ENCODE results near the gene P4HB. TPM values are rescaled to one million over a fixed set of nuclear protein-coding genes. Genes with fewer than 3 reads are reported as not detected.

P4HB gene
- total and polyA plus RNA-seq, 2 experiments from 2014 or later, result 206 to 620 TPM

DNA sequence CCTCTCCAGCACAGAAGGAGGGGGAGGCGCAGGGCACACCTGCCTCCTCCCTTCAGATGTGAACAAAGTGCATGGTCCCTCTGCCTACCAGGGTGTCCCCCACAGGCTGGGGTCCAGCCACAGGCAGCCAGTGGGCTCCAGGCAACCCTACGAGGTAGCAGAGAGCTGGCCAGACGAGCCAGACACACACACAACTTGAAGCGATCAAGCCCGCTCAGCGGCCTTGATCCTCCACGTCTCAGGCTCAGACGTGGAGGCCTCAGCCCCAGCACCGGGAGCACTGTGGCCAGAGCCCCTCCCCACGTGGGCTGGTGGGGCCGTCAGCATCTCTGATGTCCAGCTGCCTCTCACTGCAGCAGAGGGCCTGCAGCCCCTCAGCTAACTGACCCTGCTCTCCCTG, 35.7 kb downstream of the P4HB start (continued):
- TF ChIP-seq, protein P1, sequence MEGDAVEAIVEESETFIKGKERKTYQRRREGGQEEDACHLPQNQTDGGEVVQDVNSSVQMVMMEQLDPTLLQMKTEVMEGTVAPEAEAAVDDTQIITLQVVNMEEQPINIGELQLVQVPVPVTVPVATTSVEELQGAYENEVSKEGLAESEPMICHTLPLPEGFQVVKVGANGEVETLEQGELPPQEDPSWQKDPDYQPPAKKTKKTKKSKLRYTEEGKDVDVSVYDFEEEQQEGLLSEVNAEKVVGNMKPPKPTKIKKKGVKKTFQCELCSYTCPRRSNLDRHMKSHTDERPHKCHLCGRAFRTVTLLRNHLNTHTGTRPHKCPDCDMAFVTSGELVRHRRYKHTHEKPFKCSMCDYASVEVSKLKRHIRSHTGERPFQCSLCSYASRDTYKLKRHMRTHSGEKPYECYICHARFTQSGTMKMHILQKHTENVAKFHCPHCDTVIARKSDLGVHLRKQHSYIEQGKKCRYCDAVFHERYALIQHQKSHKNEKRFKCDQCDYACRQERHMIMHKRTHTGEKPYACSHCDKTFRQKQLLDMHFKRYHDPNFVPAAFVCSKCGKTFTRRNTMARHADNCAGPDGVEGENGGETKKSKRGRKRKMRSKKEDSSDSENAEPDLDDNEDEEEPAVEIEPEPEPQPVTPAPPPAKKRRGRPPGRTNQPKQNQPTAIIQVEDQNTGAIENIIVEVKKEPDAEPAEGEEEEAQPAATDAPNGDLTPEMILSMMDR (conservative IDR thresholded peaks at IDR 0.05; ENCODE audit: low read depth in 2 of 2), result no peak
- no peak for TF ChIP-seq REST (IDR thresholded peaks at IDR 0.05; ENCODE audit: unreplicated experiment)
- TF ChIP-seq ZNF331 (CRISPR knock-in tag; IDR thresholded peaks at IDR 0.05; ENCODE audit: low read depth), result no peak
- TF ChIP-seq NANOG (IDR thresholded peaks at IDR 0.05; ENCODE audit: borderline replicate concordance), result no peak
- no peak for TF ChIP-seq EZH2 (IDR thresholded peaks at IDR 0.05; ENCODE audit: low read depth, unreplicated experiment)
- TF ChIP-seq, protein P2, sequence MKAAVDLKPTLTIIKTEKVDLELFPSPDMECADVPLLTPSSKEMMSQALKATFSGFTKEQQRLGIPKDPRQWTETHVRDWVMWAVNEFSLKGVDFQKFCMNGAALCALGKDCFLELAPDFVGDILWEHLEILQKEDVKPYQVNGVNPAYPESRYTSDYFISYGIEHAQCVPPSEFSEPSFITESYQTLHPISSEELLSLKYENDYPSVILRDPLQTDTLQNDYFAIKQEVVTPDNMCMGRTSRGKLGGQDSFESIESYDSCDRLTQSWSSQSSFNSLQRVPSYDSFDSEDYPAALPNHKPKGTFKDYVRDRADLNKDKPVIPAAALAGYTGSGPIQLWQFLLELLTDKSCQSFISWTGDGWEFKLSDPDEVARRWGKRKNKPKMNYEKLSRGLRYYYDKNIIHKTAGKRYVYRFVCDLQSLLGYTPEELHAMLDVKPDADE (IDR thresholded peaks at IDR 0.05), result no peak
- TF ChIP-seq CREB1 (CRISPR knock-in tag; IDR thresholded peaks at IDR 0.05; ENCODE audit: low read depth), result no peak
- TF ChIP-seq JUNB (IDR thresholded peaks at IDR 0.05; ENCODE audit: unreplicated experiment), result no peak

GRCh38 chr17:81823820-81824550, 36.4 kb downstream of the P4HB start:
- DNase-seq (ENCODE audit: low spot score) (no peak), ATAC-seq (no peak)
- Histone ChIP-seq H3K9me2 (ENCODE audit: insufficient read depth) (no peaks in the 10 kb centered on the region), H3K79me2 (replicated peaks; ENCODE audit: insufficient read depth) (no peaks in the 10 kb centered on the region), H3K27ac (ENCODE audit: low read depth) (no peak overlapping the region), H3K4me1 (ENCODE audit: insufficient read depth) (peaks cover 5% of the 10 kb centered on the region), H3F3A (replicated peaks; ENCODE audit: low read depth) (0 out of 2 replicates have a peak, but pooled peaks cover 3% of the 10 kb centered on the region), H4K20me1 (replicated peaks; ENCODE audit: insufficient read depth) (no peaks in the 10 kb centered on the region), H3K36me3 (ENCODE audit: insufficient read depth) (no peaks in the 10 kb centered on the region), H3K4me2 (no peak overlapping the region), H3K27me3 (ENCODE audit: insufficient read depth) (no peaks in the 10 kb centered on the region), H3K4me3 (no peak overlapping the region), H2AFZ (no peak overlapping the region)
- TF ChIP-seq ZNF462 (CRISPR knock-in tag; IDR thresholded peaks at IDR 0.05), result no peak
- TF ChIP-seq EZH2phosphoT487 (IDR thresholded peaks at IDR 0.05; ENCODE audit: unreplicated experiment), result no peak
- TF ChIP-seq STAT1 (IDR thresholded peaks at IDR 0.05; ENCODE audit: unreplicated experiment), result no peak
- no peak for TF ChIP-seq EZH2 (IDR thresholded peaks at IDR 0.05; ENCODE audit: low read depth, unreplicated experiment)
- Mint-ChIP-seq H3K27me3 (ENCODE audit: insufficient read depth, low read depth, poor library complexity) (peaks cover 5% of the 10 kb centered on the region), H3K9me3 (no peaks in the 10 kb centered on the region), H3K27ac (no peak overlapping the region), H3K4me1 (peaks cover 15% of the 10 kb centered on the region), H3K36me3 (ENCODE audit: low read depth) (no peaks in the 10 kb centered on the region; the same call in 2 of the 3 replicates), H3K4me3 (no peak overlapping the region)

Measured in GM23338 (cell line).